ENCODE measurements around the gene PPP2R2C. TPM values are rescaled to one million over a fixed set of nuclear protein-coding genes. Genes with fewer than 3 reads are reported as not detected.

PPP2R2C gene
- total RNA-seq, 1 experiment from 2014 or later, result 8.1 TPM

DNA sequence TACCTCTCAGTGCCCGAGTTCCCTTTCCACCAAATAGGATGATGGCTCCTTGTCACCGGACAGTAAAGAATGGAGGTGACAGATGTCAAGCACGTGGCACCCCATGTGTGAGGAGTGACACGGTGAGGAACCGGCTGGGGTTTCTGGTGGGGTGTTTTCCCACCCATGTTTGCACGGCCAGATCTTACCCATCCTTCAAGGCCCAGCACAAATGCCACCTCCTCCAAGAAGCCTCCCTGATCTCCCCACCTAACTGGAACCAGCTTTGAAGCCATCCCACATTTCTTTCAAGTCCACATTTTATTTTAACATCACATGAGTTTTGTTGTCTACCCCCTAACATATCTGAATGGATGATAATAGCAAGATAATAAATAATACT, 139.8 kb downstream of the PPP2R2C start:
- no peaks in the 10 kb centered on the region for H3K23me2 ChIP-seq (ENCODE audit: insufficient read length, low read depth, low read length, poor library complexity, severe bottlenecking)
- H3K27me3 ChIP-seq (ENCODE audit: insufficient read depth, low read length), result no peaks in the 10 kb centered on the region
- Mint-ChIP-seq H3K27me3 (ENCODE audit: low read depth) (peaks cover 6% of the 10 kb centered on the region), H3K4me3 (no peak overlapping the region), H3K27ac (no peak overlapping the region), H3K4me1 (peaks cover 11 to 12% of the 10 kb centered on the region in 2 experiments), H3K9me3 (peaks cover 10 to 27% of the 10 kb centered on the region in 2 experiments), H3K36me3 (ENCODE audit: insufficient read depth in 1 of 3, low read depth in 3 of 3) (peaks cover 0 to 14% (median 4%) of the 10 kb centered on the region in 3 experiments; a peak in 5 of 7 replicates)
- H3T11ph ChIP-seq (ENCODE audit: low read length), result no peak overlapping the region
- no peak overlapping the region for H2BK15ac ChIP-seq (ENCODE audit: low read depth, low read length)
- no peak overlapping the region for H2BK5ac ChIP-seq (ENCODE audit: insufficient read length, low read length)
- no peak overlapping the region for H3K14ac ChIP-seq (ENCODE audit: insufficient read depth, low read length)
- no peak overlapping the region for H2AFZ ChIP-seq (ENCODE audit: low read length)
- H3K27ac ChIP-seq (ENCODE audit: insufficient read length, low read depth, low read length), result no peak overlapping the region
- H3K23ac ChIP-seq (ENCODE audit: insufficient read length, low read depth, low read length), result no peak overlapping the region
- no peaks in the 10 kb centered on the region for H3K79me1 ChIP-seq (ENCODE audit: insufficient read depth, low read depth, low read length, poor library complexity, severe bottlenecking)
- H4K5ac ChIP-seq (ENCODE audit: insufficient read length, low read depth, low read length), result no peak overlapping the region
- H3K9ac ChIP-seq (ENCODE audit: extremely low read depth, insufficient read length, low read length), result no peak overlapping the region
- no peak overlapping the region for H4K91ac ChIP-seq (ENCODE audit: insufficient read length, low read depth, low read length)
- H3K9me3 ChIP-seq (ENCODE audit: control insufficient read depth, low read depth, low read length), result no peaks in the 10 kb centered on the region
- H3K18ac ChIP-seq (ENCODE audit: insufficient read length, low read depth, low read length), result no peak overlapping the region
- WGBS (ENCODE audit: extremely low coverage, insufficient read length, low lambda C conversion rate), result no CpG with 5 or more reads among the region's 6 CpGs
- no peaks in the 10 kb centered on the region for H4K20me1 ChIP-seq (ENCODE audit: control insufficient read depth, insufficient read depth, insufficient read length)
- no peak overlapping the region for H3K4ac ChIP-seq (ENCODE audit: low read depth, low read length)
- H2BK120ac ChIP-seq (ENCODE audit: low read depth, low read length, poor library complexity, severe bottlenecking), result no peak overlapping the region
- no peaks in the 10 kb centered on the region for H3K79me2 ChIP-seq (ENCODE audit: insufficient read depth, low read length)
- H4K8ac ChIP-seq (replicated peaks; ENCODE audit: insufficient read length, low read depth, low read length), result no peak overlapping the region
- no peak overlapping the region for H3K56ac ChIP-seq (ENCODE audit: insufficient read length, low read depth, low read length)
- TF ChIP-seq, protein P1, sequence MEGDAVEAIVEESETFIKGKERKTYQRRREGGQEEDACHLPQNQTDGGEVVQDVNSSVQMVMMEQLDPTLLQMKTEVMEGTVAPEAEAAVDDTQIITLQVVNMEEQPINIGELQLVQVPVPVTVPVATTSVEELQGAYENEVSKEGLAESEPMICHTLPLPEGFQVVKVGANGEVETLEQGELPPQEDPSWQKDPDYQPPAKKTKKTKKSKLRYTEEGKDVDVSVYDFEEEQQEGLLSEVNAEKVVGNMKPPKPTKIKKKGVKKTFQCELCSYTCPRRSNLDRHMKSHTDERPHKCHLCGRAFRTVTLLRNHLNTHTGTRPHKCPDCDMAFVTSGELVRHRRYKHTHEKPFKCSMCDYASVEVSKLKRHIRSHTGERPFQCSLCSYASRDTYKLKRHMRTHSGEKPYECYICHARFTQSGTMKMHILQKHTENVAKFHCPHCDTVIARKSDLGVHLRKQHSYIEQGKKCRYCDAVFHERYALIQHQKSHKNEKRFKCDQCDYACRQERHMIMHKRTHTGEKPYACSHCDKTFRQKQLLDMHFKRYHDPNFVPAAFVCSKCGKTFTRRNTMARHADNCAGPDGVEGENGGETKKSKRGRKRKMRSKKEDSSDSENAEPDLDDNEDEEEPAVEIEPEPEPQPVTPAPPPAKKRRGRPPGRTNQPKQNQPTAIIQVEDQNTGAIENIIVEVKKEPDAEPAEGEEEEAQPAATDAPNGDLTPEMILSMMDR (conservative IDR thresholded peaks at IDR 0.05), result no peak
- H2BK12ac ChIP-seq (ENCODE audit: insufficient read length, low read depth, low read length), result no peak overlapping the region
- DNase-seq, result no peak
- no peak overlapping the region for H2BK20ac ChIP-seq (ENCODE audit: low read depth, low read length, poor library complexity, severe bottlenecking)
- H2AK5ac ChIP-seq (ENCODE audit: insufficient read length, low read length), result no peak overlapping the region
- no peaks in the 10 kb centered on the region for H3K4me1 ChIP-seq (ENCODE audit: insufficient read depth, low read length)
- H3K4me2 ChIP-seq (ENCODE audit: insufficient read depth, insufficient read length, low read length), result no peak overlapping the region

All from H9 (cell line).